K562 (cell line): ENCODE data around the gene WBP1. TPM values are rescaled to one million over a fixed set of nuclear protein-coding genes. Genes with fewer than 3 reads are reported as not detected.
A peak's percentile ranks its signal among the peaks of the same experiment; 100 is the strongest.

Experiments
- ARID3B ChIP-seq: fragments of 250-450 bp; sonication (Bioruptor Pico); IDR thresholded peaks from 2 replicates; pipeline ENCODE4 v1.4.0; 2020; ENCODE audit warnings: borderline replicate concordance
- ASH1L ChIP-seq: fragments of 450-650 bp; IDR thresholded peaks from 2 replicates; pipeline ENCODE4 v1.6.1; 2018; ENCODE audit warnings: borderline replicate concordance, mild to moderate bottlenecking, low read depth; ENCODE audit not compliant: partially characterized antibody
- ATF3 ChIP-seq, 2 experiments: fragments of 450-650 bp in 1 of 2; sonication (generic) in 1 of 2; formaldehyde crosslinking in 1 of 2; IDR thresholded peaks in 1 of 2; conservative IDR thresholded peaks in 1 of 2; 2 replicates each; pipeline versions ENCODE4 v1.6.1 to v1.8.1; 2016 to 2023; ENCODE audit warnings: mild to moderate bottlenecking in 2 of 2, moderate library complexity in 2 of 2, inconsistent platforms in 1 of 2, missing genetic modification reagents in 1 of 2
- ATF6 ChIP-seq: sonication (generic); formaldehyde crosslinking; IDR thresholded peaks from 2 replicates; pipeline ENCODE4 v1.4.0; 2020; ENCODE audit warnings: mild to moderate bottlenecking, missing genetic modification reagents
- BDP1 ChIP-seq: IDR thresholded peaks from 3 replicates; pipeline ENCODE4 v1.6.1; 2011; ENCODE audit not compliant: insufficient read length, insufficient read depth
- BRD4 ChIP-seq: fragments of 200-600 bp; sonication (generic); IDR thresholded peaks from 2 replicates; pipeline ENCODE4 v1.6.1; 2017; ENCODE audit warnings: inconsistent platforms
- BRD9 ChIP-seq: fragments of 450-650 bp; IDR thresholded peaks from 2 replicates; pipeline ENCODE4 v1.6.1; 2018; ENCODE audit warnings: low read depth; ENCODE audit not compliant: partially characterized antibody
- EHMT2 ChIP-seq: fragments of 450-650 bp; IDR thresholded peaks from 2 replicates; pipeline ENCODE4 v1.6.1; 2018; ENCODE audit warnings: antibody characterized with exemption
- EP300 ChIP-seq: IDR thresholded peaks from 2 replicates; pipeline ENCODE4 v1.6.1; 2012; ENCODE audit warnings: low read length, improper control_type of control experiment
- HDAC6 ChIP-seq: IDR thresholded peaks from 2 replicates; pipeline ENCODE4 v1.6.1; 2012; ENCODE audit warnings: low read depth, mild to moderate bottlenecking, control low read depth, inconsistent platforms, low read length, moderate library complexity
- MEF2D ChIP-seq: conservative IDR thresholded peaks from 2 replicates; pipeline ENCODE4 v1.6.1; 2016; ENCODE audit warnings: low read depth, missing genetic modification characterization, missing compliant biosample characterization
- POLR2AphosphoS5 ChIP-seq: IDR thresholded peaks from 2 replicates; pipeline ENCODE4 v1.6.1; 2011; ENCODE audit warnings: mild to moderate bottlenecking, low read depth, low read length, moderate library complexity; ENCODE audit not compliant: control insufficient read depth, insufficient read depth
- RBM14 ChIP-seq: fragments of 200-400 bp; formaldehyde crosslinking; IDR thresholded peaks from 2 replicates; pipeline ENCODE4 v1.6.1; 2018; ENCODE audit warnings: low read depth, mild to moderate bottlenecking, low read length, moderate library complexity, borderline replicate concordance; ENCODE audit not compliant: insufficient read depth
- SRSF1 ChIP-seq: fragments of 200-400 bp; formaldehyde crosslinking; IDR thresholded peaks from 2 replicates; pipeline ENCODE4 v1.6.1; 2017; ENCODE audit warnings: mild to moderate bottlenecking, low read depth, low read length, moderate library complexity
- ZNF175 ChIP-seq: fragments of 200-800 bp; sonication (Bioruptor generic); IDR thresholded peaks from 2 replicates; pipeline ENCODE4 v1.6.1; 2016; ENCODE audit warnings: low read depth, mild to moderate bottlenecking, missing genetic modification characterization, missing compliant biosample characterization
- ZNF239 ChIP-seq: fragments of 250-450 bp; sonication (Bioruptor Pico); IDR thresholded peaks from 2 replicates; pipeline ENCODE4 v1.4.0; 2020; ENCODE audit warnings: mild to moderate bottlenecking
- ZNF347 ChIP-seq: fragments of 450-650 bp; formaldehyde crosslinking; IDR thresholded peaks from 2 replicates; pipeline ENCODE4 v1.4.0; 2020; ENCODE audit warnings: low read depth, mild to moderate bottlenecking, moderate library complexity
- ZNF384 ChIP-seq: IDR thresholded peaks from 2 replicates; pipeline ENCODE4 v1.6.1; 2012; ENCODE audit warnings: low read depth, low read length, improper control_type of control experiment
- ZNF764 ChIP-seq: fragments of 250-450 bp; sonication (Bioruptor Pico); IDR thresholded peaks from 2 replicates; pipeline ENCODE4 v1.4.0; 2020; ENCODE audit warnings: low read depth, mild to moderate bottlenecking, moderate library complexity
- polyA plus RNA-seq, 8 experiments: library from polyadenylated mRNA; depleted of rRNA in 4 of 8; stranded (reverse) in 5 of 8; unstranded in 3 of 8; fragments of >200 nt; fragmentation: Nextera tagmentation in 2 of 8; fragmentation: Illumina TruSeq in 1 of 8; extraction: Ambion mirVana in 2 of 8; extraction: Trizol in 1 of 8; gene quantifications; 2 replicates each; pipeline versions ENCODE4 v1.2.1 to v1.2.3, GENCODE V29; 2011 to 2014; ENCODE audit warnings: inconsistent platforms in 1 of 8, missing spikeins in 1 of 8
- total RNA-seq, 7 experiments: library from RNA; depleted of rRNA in 6 of 7; stranded (reverse); fragments of >200 nt in 6 of 7; fragmentation: Illumina TruSeq in 2 of 7; extraction: Trizol in 2 of 7; gene quantifications; 2 replicates each; pipeline versions ENCODE4 v1.2.1 to v1.2.3, GENCODE V29; 2011 to 2021; ENCODE audit warnings: low replicate concordance in 1 of 7
- TF ChIP-seq, protein P1 (sequence below): fragments of 250-450 bp; sonication (Bioruptor Pico); IDR thresholded peaks from 2 replicates; pipeline ENCODE4 v1.8.0; 2021; ENCODE audit warnings: mild to moderate bottlenecking, moderate library complexity

WBP1 gene
- total and polyA plus RNA-seq, 9 of the 15 experiments (the other 6 are each of a cell fraction or from before 2014, with no cell fraction given): 1.9 to 27.7 (median 14.2) TPM

DNA sequence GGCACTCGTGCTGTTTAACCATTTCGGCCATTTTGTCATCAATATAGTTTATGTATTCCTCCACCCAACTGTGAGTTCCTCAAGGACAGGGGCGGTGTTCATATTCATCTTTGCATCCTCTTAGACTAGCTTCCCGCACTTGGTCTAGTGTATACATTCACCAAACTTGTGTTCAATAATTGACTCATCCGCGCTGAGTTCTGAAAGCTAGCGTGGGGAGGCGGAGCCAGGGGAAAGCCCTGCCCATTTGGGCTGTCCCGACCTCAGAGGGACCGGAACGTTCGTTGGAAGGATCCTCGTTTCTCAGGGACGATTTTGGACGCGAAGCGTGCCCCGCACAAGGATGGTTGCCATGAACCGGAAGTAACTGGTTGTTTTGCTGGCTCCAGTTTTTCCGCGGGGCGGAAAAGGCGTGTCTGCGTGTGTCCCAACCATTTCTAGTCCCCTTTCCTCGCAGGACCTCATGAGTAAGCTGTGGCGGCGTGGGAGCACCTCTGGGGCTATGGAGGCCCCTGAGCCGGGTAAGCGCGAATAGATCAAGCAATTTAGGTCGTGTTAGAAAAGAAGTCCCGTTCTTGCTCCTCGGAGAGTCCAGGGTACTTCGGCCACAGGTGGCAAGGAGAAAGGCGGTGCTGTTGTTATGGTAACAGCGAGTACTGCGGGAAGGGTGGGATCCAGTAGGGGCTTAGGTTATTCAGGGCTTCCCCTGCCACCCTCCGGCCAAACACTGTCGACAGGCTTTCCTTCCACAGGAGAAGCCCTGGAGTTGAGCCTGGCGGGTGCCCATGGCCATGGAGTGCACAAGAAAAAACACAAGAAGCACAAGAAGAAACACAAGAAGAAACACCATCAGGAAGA is 3.4 kb upstream of the WBP1 start, which contains the start of gene INO80B (continued):
- TF ChIP-seq HDAC6 (0 out of 2 replicates have a peak, but pooled peaks have one; percentile 51), EP300 (no peak; the same call in none of the 2 replicates), ZNF347 (CRISPR knock-in tag) (no peak), ZNF764 (no peak), BRD9 (no peak), POLR2AphosphoS5 (peak; percentile 69), ASH1L (peak; percentile 69), SRSF1 (no peak), ZNF384 (peak; percentile 50; the same call in 1 of the 2 replicates), EHMT2 (no peak), MEF2D (peak; percentile 69), BDP1 (no peak), ATF3 (IDR thresholded peaks at IDR 0.05) (peak; percentile 48; the same call in 1 of the 2 replicates), ATF3 (CRISPR knock-in tag; conservative IDR thresholded peaks at IDR 0.05) (peak; percentile 86; the same call in 1 of the 2 replicates), RBM14 (no peak), ZNF175 (CRISPR knock-in tag) (peak; percentile 30; the same call in 1 of the 2 replicates), ARID3B (CRISPR knock-in tag) (no peak), ZNF239 (CRISPR knock-in tag) (0 out of 2 replicates have a peak, but pooled peaks have one; percentile 39), ATF6 (CRISPR knock-in tag) (peak; percentile 47), BRD4 (0 out of 2 replicates have a peak, but pooled peaks have one; percentile 68)
- TF ChIP-seq, protein P1, sequence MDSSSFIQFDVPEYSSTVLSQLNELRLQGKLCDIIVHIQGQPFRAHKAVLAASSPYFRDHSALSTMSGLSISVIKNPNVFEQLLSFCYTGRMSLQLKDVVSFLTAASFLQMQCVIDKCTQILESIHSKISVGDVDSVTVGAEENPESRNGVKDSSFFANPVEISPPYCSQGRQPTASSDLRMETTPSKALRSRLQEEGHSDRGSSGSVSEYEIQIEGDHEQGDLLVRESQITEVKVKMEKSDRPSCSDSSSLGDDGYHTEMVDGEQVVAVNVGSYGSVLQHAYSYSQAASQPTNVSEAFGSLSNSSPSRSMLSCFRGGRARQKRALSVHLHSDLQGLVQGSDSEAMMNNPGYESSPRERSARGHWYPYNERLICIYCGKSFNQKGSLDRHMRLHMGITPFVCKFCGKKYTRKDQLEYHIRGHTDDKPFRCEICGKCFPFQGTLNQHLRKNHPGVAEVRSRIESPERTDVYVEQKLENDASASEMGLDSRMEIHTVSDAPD (CRISPR knock-in tag): no peak
